Left lung (tissue), 10 donors: ENCODE results near the gene NACC1. TPM values are rescaled to one million over a fixed set of nuclear protein-coding genes. Genes with fewer than 3 reads are reported as not detected.

Experiments
- ATAC-seq: fragments of 200-7000 bp; cut with Tn5 transposase; one replicate; pipeline ENCODE4 v1.9.1; 2020; ENCODE audit warnings: moderate library complexity
- DNase-seq, 4 donors: peaks; one replicate each; pipeline ENCODE4 v3.0.0-alpha.2; 2013 to 2020
- H3K27ac ChIP-seq, 2 donors: fragments of 200-600 bp; sonication (generic) in 1 of 2; one replicate each; pipeline versions ENCODE4 v1.5.0 to v1.8.0; 2020 to 2021
- H3K27me3 ChIP-seq, 2 donors: fragments of 200-600 bp; sonication (generic) in 1 of 2; one replicate each; pipeline versions ENCODE4 v1.5.0 to v1.8.0; 2020 to 2021
- H3K36me3 ChIP-seq, 2 donors: fragments of 200-600 bp; sonication (generic) in 1 of 2; one replicate each; pipeline versions ENCODE4 v1.5.0 to v1.8.0; 2020 to 2021
- H3K4me1 ChIP-seq, 2 donors: fragments of 200-600 bp; one replicate each; pipeline ENCODE4 v1.8.0; 2021
- H3K4me3 ChIP-seq, 2 donors: fragments of 200-600 bp; sonication (generic) in 1 of 2; one replicate each; pipeline versions ENCODE4 v1.5.0 to v1.8.0; 2020 to 2021; ENCODE audit warnings: mild to moderate bottlenecking in 1 of 2
- H3K9me3 ChIP-seq, 2 donors: fragments of 200-600 bp; sonication (generic) in 1 of 2; one replicate each; pipeline versions ENCODE4 v1.5.0 to v1.8.0; 2020 to 2021
- CTCF ChIP-seq, 2 donors: fragments of 200-600 bp; sonication (generic) in 1 of 2; IDR thresholded peaks; one replicate each; pipeline versions ENCODE4 v1.5.0 to v1.8.0; 2021; ENCODE audit warnings: antibody characterized with exemption in 2 of 2
- intact Hi-C, 2 donors: fragments of 100-400 bp; cut with DNase I; formaldehyde crosslinking; loops; one replicate each; pipeline versions ENCODE4 v1.11.2 to v1.14.2; 2022
- polyA plus RNA-seq, 6 donors: library from polyadenylated mRNA; unstranded; fragments of 120-200 nt; gene quantifications; one replicate each; pipeline ENCODE4 v1.2.1, GENCODE V29; 2013; ENCODE audit not compliant: insufficient read length in 6 of 6
- total RNA-seq, 2 donors: library from RNA; stranded (reverse); fragmentation: NEBNext Ultra II Directional; extraction: Animal tissue kit (Norgen Biotek cat#: 25700); gene quantifications; one replicate each; pipeline ENCODE4 v1.2.1, GENCODE V29; 2021
- donor health status: DM: no; HTN: yes; CAD: no.
- donor health status: DM: no; HTN: no; CAD: no.

The NACC1 gene
- total and polyA plus RNA-seq, 8 donors, result 14.9 to 92.5 (median 21.1) TPM

- H3K9me3 ChIP-seq, result no peaks in the 10 kb centered on the region
- H3K4me3 ChIP-seq, result no peak overlapping the region
- intact Hi-C loops, result no loop called here
- H3K36me3 ChIP-seq, result peaks cover 0 to 28% of the 10 kb centered on the region in 2 donors
- H3K4me1 ChIP-seq, result peaks cover 17 to 37% of the 10 kb centered on the region in 2 donors
- no peak for DNase-seq
- ATAC-seq, result no peak
- no peak overlapping the region for H3K27ac ChIP-seq
- no peaks in the 10 kb centered on the region for H3K27me3 ChIP-seq
- TF ChIP-seq CTCF (IDR thresholded peaks at IDR 0.05), result no peak
Measured at GRCh38 chr19:13076787-13077186, 41.3 kb upstream of the NACC1 start.

- intact Hi-C loops, result no loop called here
- DNase-seq, result no peak
- Histone ChIP-seq H3K4me1 (peaks cover 20 to 37% of the 10 kb centered on the region in 2 donors), H3K9me3 (no peaks in the 10 kb centered on the region), H3K27me3 (no peaks in the 10 kb centered on the region), H3K4me3 (no peak overlapping the region), H3K36me3 (peaks cover 0 to 28% of the 10 kb centered on the region in 2 donors), H3K27ac (no peak overlapping the region)
- no peak for TF ChIP-seq CTCF (IDR thresholded peaks at IDR 0.05)
- ATAC-seq, result no peak
Measured at GRCh38 chr19:13077240-13077639, 40.8 kb upstream of the NACC1 start.

GRCh38 chr19:13078381-13078780 is 39.7 kb upstream of the NACC1 start:
- Histone ChIP-seq H3K4me3 (no peak overlapping the region), H3K36me3 (peaks cover 0 to 36% of the 10 kb centered on the region in 2 donors), H3K27me3 (no peaks in the 10 kb centered on the region), H3K4me1 (peaks cover 20 to 41% of the 10 kb centered on the region in 2 donors), H3K9me3 (no peaks in the 10 kb centered on the region), H3K27ac (peak overlapping the region; percentile 47 to 65)
- DNase-seq (no peak), ATAC-seq (no peak)
- intact Hi-C loops, result no loop called here
- no peak for TF ChIP-seq CTCF (IDR thresholded peaks at IDR 0.05)

GRCh38 chr19:13078897-13079541 is 39.0 kb upstream of the NACC1 start:
- H3K36me3 ChIP-seq, result peaks cover 0 to 34% of the 10 kb centered on the region in 2 donors
- no peaks in the 10 kb centered on the region for H3K27me3 ChIP-seq
- TF ChIP-seq CTCF (IDR thresholded peaks at IDR 0.05), result no peak
- intact Hi-C loops, result no loop called here
- H3K9me3 ChIP-seq, result no peaks in the 10 kb centered on the region
- peak overlapping the region; percentile 47 to 65 for H3K27ac ChIP-seq
- ATAC-seq, result peak; percentile 49
- H3K4me1 ChIP-seq, result peaks cover 20 to 41% of the 10 kb centered on the region in 2 donors
- no peak for DNase-seq
- no peak overlapping the region for H3K4me3 ChIP-seq

DNA sequence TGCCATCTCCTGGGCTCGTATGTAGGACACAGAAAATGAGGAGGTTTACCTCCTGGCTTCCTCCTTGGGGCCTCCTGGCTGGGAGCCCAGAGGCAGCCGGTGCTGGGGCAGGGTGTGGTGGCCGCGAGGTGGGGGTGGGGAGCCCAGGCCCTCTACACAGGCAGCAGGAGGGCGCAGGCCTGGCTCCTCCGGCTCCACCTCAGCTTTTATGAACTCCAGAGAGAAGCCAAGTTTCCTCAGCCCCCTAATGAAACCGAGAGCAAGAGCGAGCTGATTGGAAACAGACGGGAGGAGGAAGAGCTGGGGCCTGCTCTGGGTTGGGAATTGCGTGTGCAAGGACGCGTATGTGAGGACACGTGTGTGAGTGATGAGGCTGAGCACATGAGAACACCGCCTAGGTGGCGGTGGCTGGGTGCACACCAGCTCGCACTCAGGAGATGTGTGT is 38.5 kb upstream of the NACC1 start:
- Histone ChIP-seq H3K4me3 (no peak overlapping the region), H3K9me3 (no peaks in the 10 kb centered on the region), H3K27ac (peak overlapping the region; percentile 47 to 65), H3K4me1 (peaks cover 20 to 41% of the 10 kb centered on the region in 2 donors), H3K27me3 (no peaks in the 10 kb centered on the region), H3K36me3 (peaks cover 0 to 33% of the 10 kb centered on the region in 2 donors)
- DNase-seq (peak in 1 of 4 donors; percentile 75), ATAC-seq (peak; percentile 70)
- intact Hi-C loops, result no loop called here
- TF ChIP-seq CTCF (IDR thresholded peaks at IDR 0.05), result no peak
